ENCODE measurements around the gene PTGFRN. TPM values are rescaled to one million over a fixed set of nuclear protein-coding genes. Genes with fewer than 3 reads are reported as not detected.
A peak's percentile ranks its signal among the peaks of the same experiment; 100 is the strongest.

The PTGFRN gene
- total RNA-seq, 2 experiments from 2014 or later, result 7.0 to 8.4 TPM

DNA sequence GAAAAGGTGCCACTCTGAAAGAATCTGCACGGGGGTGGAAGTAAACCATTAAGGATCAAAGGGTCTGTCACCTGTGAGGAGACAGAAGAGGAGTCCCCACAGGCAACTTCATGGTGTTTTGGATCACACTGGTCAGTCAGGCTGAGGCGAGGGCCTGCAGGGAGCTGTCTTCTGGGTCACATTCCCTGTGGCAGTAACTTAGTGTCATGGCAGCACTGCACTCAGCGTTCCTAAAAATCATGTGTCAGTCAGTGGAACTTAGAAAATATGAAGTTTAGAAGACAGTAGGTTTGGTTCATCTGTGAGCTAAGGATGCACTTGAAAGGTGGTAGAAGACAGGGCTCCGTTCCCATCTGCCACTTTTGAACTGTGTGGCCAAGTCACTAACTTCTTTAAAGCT, 48.4 kb downstream of the PTGFRN start:
- Mint-ChIP-seq H3K9me3 (no peaks in the 10 kb centered on the region), H3K27me3 (no peaks in the 10 kb centered on the region), H3K4me3 (no peak overlapping the region), H3K27ac (no peak overlapping the region), H3K4me1 (ENCODE audit: low read depth) (no peaks in the 10 kb centered on the region), H3K36me3 (ENCODE audit: low read depth) (no peaks in the 10 kb centered on the region)
- POLR2A ChIA-PET, result interaction anchor here (0.9 kb wide), 1 partner anchor 8 kb away, joined by 3 read pairs; no protein-coding TSS in a partner anchor
- ATAC-seq, result no peak
- DNase-seq, result no peak
- intact Hi-C loops (cut with micrococcal nuclease), result no loop called here
- CTCF ChIA-PET, result interaction anchor here (1.4 kb wide), 1 partner anchor 136 kb away, joined by 3 read pairs; no protein-coding TSS in a partner anchor
- TF ChIP-seq, protein P1, sequence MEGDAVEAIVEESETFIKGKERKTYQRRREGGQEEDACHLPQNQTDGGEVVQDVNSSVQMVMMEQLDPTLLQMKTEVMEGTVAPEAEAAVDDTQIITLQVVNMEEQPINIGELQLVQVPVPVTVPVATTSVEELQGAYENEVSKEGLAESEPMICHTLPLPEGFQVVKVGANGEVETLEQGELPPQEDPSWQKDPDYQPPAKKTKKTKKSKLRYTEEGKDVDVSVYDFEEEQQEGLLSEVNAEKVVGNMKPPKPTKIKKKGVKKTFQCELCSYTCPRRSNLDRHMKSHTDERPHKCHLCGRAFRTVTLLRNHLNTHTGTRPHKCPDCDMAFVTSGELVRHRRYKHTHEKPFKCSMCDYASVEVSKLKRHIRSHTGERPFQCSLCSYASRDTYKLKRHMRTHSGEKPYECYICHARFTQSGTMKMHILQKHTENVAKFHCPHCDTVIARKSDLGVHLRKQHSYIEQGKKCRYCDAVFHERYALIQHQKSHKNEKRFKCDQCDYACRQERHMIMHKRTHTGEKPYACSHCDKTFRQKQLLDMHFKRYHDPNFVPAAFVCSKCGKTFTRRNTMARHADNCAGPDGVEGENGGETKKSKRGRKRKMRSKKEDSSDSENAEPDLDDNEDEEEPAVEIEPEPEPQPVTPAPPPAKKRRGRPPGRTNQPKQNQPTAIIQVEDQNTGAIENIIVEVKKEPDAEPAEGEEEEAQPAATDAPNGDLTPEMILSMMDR (IDR thresholded peaks at IDR 0.05), result no peak

- H3K36me3 Mint-ChIP-seq (ENCODE audit: low read depth), result no peaks in the 10 kb centered on the region
- DNase-seq (no peak), ATAC-seq (no peak)
- no peaks in the 10 kb centered on the region for H3K4me1 Mint-ChIP-seq (ENCODE audit: low read depth)
- TF ChIP-seq, protein P1 (IDR thresholded peaks at IDR 0.05), result no peak
- ChIA-PET POLR2A (interaction anchor here (0.9 kb wide), 1 partner anchor 9 kb away, joined by 3 read pairs; no protein-coding TSS in a partner anchor), CTCF (interaction anchor here (1.4 kb wide), 1 partner anchor 135 kb away, joined by 3 read pairs; no protein-coding TSS in a partner anchor)
- no peaks in the 10 kb centered on the region for H3K9me3 Mint-ChIP-seq
- intact Hi-C loops (cut with micrococcal nuclease), result no loop called here
- no peak overlapping the region for H3K4me3 Mint-ChIP-seq
- no peak overlapping the region for H3K27ac Mint-ChIP-seq
- H3K27me3 Mint-ChIP-seq, result no peaks in the 10 kb centered on the region
Measured at GRCh38 chr1:116958977-116959376, 49.3 kb downstream of the PTGFRN start.

- POLR2A ChIA-PET, result no interaction called here
- CTCF ChIA-PET, result interaction anchor here (1.8 kb wide), 1 partner anchor 225 kb away, joined by 4 read pairs; no protein-coding TSS in a partner anchor
- Mint-ChIP-seq H3K4me3 (no peak overlapping the region), H3K27ac (no peak overlapping the region), H3K4me1 (ENCODE audit: low read depth) (no peaks in the 10 kb centered on the region), H3K9me3 (no peaks in the 10 kb centered on the region), H3K27me3 (no peaks in the 10 kb centered on the region), H3K36me3 (ENCODE audit: low read depth) (no peaks in the 10 kb centered on the region)
- TF ChIP-seq, protein P1 (IDR thresholded peaks at IDR 0.05), result no peak
- no peak for DNase-seq
- no peak for ATAC-seq
- intact Hi-C loops (cut with micrococcal nuclease), result loop anchor here (5.0 kb wide), 1 partner anchor 49 kb away; no protein-coding TSS in a partner anchor
Measured at GRCh38 chr1:116961606-116962005, 51.9 kb downstream of the PTGFRN start.

DNA sequence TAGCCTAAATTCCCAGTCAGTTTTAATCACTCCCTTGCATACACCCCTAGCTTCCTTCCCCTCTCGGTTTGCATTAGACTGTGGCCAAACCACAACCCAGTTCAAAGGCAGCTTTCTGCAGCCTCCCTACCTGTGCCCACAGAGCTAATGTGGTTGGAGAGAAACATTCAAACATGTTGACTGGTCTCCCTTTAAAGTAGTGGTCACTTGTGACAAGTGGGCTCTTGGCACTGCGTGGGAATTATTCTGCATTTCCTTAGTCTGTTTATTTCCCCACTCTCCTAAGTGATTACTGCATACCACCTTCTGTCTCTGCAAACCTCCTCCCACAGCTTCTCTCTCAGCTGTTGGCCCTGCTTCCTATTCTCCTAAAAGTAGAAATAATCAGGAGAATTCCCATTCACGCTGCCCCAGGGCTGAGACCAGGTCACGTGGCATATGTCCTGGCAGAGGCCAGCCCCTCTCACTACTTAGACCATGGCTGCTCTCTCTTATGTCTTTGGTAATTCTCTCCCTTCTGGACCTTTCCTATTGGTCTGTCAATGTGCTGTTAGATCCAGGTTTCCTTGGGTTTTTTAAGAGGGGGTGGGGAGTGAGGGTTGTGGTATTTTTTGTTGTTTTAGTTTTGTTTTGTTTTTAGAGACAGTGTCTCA, 53.4 kb downstream of the PTGFRN start:
- DNase-seq (no peak), ATAC-seq (peak; percentile 27)
- Mint-ChIP-seq H3K27me3 (no peaks in the 10 kb centered on the region), H3K27ac (no peak overlapping the region), H3K4me1 (ENCODE audit: low read depth) (no peaks in the 10 kb centered on the region), H3K36me3 (ENCODE audit: low read depth) (no peaks in the 10 kb centered on the region), H3K9me3 (no peaks in the 10 kb centered on the region), H3K4me3 (no peak overlapping the region)
- intact Hi-C loops (cut with micrococcal nuclease), result loop anchor here (5.0 kb wide), 1 partner anchor 51 kb away; no protein-coding TSS in a partner anchor
- ChIA-PET POLR2A (no interaction called here), CTCF (interaction anchor here (0.7 to 1.8 kb wide), 3 partner anchors 19 to 226 kb away, joined by 3 to 4 read pairs (median 3); no protein-coding TSS in a partner anchor)
- TF ChIP-seq, protein P1 (IDR thresholded peaks at IDR 0.05), result no peak

DNA sequence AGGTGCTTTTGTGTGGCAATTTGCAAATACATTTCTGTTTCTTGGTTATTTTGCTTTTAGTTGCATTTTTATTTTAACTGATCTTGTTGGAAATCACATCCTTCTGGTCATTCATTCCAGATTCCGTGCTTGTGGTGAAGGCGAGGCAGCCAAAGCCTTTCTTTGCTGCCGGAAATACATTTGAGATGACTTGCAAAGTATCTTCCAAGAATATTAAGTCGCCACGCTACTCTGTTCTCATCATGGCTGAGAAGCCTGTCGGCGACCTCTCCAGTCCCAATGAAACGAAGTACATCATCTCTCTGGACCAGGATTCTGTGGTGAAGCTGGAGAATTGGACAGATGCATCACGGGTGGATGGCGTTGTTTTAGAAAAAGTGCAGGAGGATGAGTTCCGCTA, 57.1 kb downstream of the PTGFRN start:
- peaks cover 2% of the 10 kb centered on the region for H3K36me3 Mint-ChIP-seq (ENCODE audit: low read depth)
- H3K4me1 Mint-ChIP-seq (ENCODE audit: low read depth), result no peaks in the 10 kb centered on the region
- no peak overlapping the region for H3K27ac Mint-ChIP-seq
- H3K27me3 Mint-ChIP-seq, result no peaks in the 10 kb centered on the region
- ATAC-seq, result no peak
- ChIA-PET CTCF (no interaction called here), POLR2A (no interaction called here)
- intact Hi-C loops (cut with micrococcal nuclease), result no loop called here
- no peak overlapping the region for H3K4me3 Mint-ChIP-seq
- H3K9me3 Mint-ChIP-seq, result no peaks in the 10 kb centered on the region
- DNase-seq, result no peak
- TF ChIP-seq, protein P1 (IDR thresholded peaks at IDR 0.05), result no peak

Data from activated CD8-positive, alpha-beta T cell treated with anti-CD3 and anti-CD28 coated beads for 36 hours (primary cell).